Testis (tissue), 2 donors: ENCODE data around the gene CTRB1.

Experiments used
- POLR2A ChIP-seq: fragments of 450-650 bp; IDR thresholded peaks from one replicate; pipeline ENCODE4 v1.6.1; 2017; ENCODE audit warnings: antibody characterized with exemption, mild to moderate bottlenecking, moderate library complexity
- TF ChIP-seq, protein P1 (sequence below), 3 experiments: fragments of 450-650 bp in 2 of 3; fragments of 200-600 bp in 1 of 3; sonication (generic) in 1 of 3; IDR thresholded peaks; one replicate each; pipeline ENCODE4 v1.5.1; 2016 to 2019; ENCODE audit warnings: antibody characterized with exemption in 3 of 3, mild to moderate bottlenecking in 2 of 3, moderate library complexity in 1 of 3

DNA sequence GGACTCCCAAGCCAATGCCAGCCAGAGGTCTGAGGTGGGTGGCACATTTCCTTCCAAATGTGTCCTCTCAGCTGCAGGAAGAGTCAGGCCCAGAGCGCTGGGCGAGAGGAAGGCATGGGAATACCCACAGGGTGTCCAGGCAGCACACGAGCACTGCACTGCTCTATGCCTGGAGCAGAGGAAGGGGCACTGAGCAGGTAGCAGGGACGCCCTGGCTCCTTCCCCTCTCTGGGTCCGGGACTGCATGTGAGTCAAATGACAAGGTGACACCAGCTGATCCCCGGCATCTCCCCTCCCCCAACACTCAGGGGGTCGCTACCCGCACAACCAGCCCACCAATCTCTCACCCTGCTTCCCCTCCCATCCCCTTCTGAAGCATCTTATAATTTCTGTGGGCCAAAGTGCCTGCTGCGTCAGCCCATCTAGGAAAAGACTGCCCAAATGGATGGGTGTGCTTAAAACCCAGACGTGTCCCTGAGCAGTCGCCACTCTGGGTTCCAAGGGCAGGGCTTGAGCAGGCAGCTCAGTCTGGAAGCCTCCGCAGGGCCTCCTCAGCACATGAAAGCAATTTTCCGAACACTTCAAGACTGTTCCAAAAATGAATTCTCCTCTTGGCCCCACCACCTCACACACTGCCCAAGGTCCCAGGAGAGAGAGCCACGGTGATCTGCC lies 44.6 kb downstream of the CTRB1 start:
- TF ChIP-seq, protein P1, sequence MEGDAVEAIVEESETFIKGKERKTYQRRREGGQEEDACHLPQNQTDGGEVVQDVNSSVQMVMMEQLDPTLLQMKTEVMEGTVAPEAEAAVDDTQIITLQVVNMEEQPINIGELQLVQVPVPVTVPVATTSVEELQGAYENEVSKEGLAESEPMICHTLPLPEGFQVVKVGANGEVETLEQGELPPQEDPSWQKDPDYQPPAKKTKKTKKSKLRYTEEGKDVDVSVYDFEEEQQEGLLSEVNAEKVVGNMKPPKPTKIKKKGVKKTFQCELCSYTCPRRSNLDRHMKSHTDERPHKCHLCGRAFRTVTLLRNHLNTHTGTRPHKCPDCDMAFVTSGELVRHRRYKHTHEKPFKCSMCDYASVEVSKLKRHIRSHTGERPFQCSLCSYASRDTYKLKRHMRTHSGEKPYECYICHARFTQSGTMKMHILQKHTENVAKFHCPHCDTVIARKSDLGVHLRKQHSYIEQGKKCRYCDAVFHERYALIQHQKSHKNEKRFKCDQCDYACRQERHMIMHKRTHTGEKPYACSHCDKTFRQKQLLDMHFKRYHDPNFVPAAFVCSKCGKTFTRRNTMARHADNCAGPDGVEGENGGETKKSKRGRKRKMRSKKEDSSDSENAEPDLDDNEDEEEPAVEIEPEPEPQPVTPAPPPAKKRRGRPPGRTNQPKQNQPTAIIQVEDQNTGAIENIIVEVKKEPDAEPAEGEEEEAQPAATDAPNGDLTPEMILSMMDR (IDR thresholded peaks at IDR 0.05), result no peak
- no peak for TF ChIP-seq POLR2A
